ENCODE data around the gene TWNK. TPM values are rescaled to one million over a fixed set of nuclear protein-coding genes. Genes with fewer than 3 reads are reported as not detected.

The TWNK gene
- total and polyA plus RNA-seq, 2 donors (not counting 3 experiments of a cell fraction or from before 2014, with no cell fraction given): 5.6 to 10.9 TPM

- H3K27me3 ChIP-seq (ENCODE audit: control insufficient read depth in 2 of 2, insufficient read depth in 2 of 2, low read length in 2 of 2): peaks cover 17% of the 10 kb centered on the region in 2 experiments
- H4K20me1 ChIP-seq (replicated peaks; ENCODE audit: control insufficient read depth, extremely low read depth, insufficient read depth, low read length): no peaks in the 10 kb centered on the region
- peak overlapping the region; percentile 56 for H2AFZ ChIP-seq (ENCODE audit: low read depth, low read length)
- BruUV-seq (replicated peaks): TSS peak; percentile 67
- TF ChIP-seq POLR2A (IDR thresholded peaks at IDR 0.05; ENCODE audit: low read depth, low read length) (peak; percentile 64), POLR2AphosphoS5 (IDR thresholded peaks at IDR 0.05; ENCODE audit: insufficient read depth, low read depth, low read length) (peak; percentile 51), CTCF (IDR thresholded peaks at IDR 0.05; ENCODE audit: extremely low read depth in 1 of 2, insufficient read depth in 1 of 2, low read depth in 1 of 2, low read length in 2 of 2) (no peak)
- ChIA-PET POLR2A (interaction anchor here (1.1 to 1.7 kb wide), 2 partner anchors 9 to 12 kb away, joined by 3 to 6 read pairs; partner anchors contain the start of genes PDZD7 and SFXN3), CTCF (interaction anchor here (0.8 to 9.9 kb wide), 15 partner anchors 8 to 98 kb away, joined by 3 to 165 read pairs (median 6); partner anchors contain the start of genes KAZALD1, PDZD7 and SFXN3)
- no peaks in the 10 kb centered on the region for H3K9me1 ChIP-seq (replicated peaks; ENCODE audit: control insufficient read depth, extremely low read depth, insufficient read depth, low read length)
- H3K27ac ChIP-seq (ENCODE audit: insufficient read depth, low read depth, low read length): peak overlapping the region; percentile 71
- H3K79me2 ChIP-seq (ENCODE audit: control insufficient read depth, insufficient read depth, low read length): no peaks in the 10 kb centered on the region
- peak overlapping the region; percentile 12 to 50 (median 38) for H3K4me3 ChIP-seq (replicated peaks in 1 of 3; ENCODE audit: insufficient read depth in 1 of 3, low read depth in 1 of 3, low read length in 3 of 3)
- FAIRE-seq (peak; percentile 100), DNase-seq (ENCODE audit: low read depth, low spot score) (peak; percentile 97)
- H3K4me1 ChIP-seq (ENCODE audit: control insufficient read depth, extremely low read depth, insufficient read depth, low read length): peaks cover 11% of the 10 kb centered on the region
- H3K9ac ChIP-seq (replicated peaks; ENCODE audit: extremely low read depth, insufficient read depth, low read length): peak overlapping the region; percentile 74
- peaks cover 3 to 19% of the 10 kb centered on the region in 2 experiments for H3K36me3 ChIP-seq (ENCODE audit: control insufficient read depth in 2 of 2, extremely low read depth in 1 of 2, insufficient read depth in 2 of 2, low read length in 2 of 2)
- H3K9me3 ChIP-seq (replicated peaks; ENCODE audit: control insufficient read depth, insufficient read depth, low read length): no peaks in the 10 kb centered on the region
- dilution Hi-C loops (cut with MboI; ENCODE audit: extremely low pct_ligation_motif_present, low sequenced_read_pairs): no loop called here
- H3K4me2 ChIP-seq (ENCODE audit: insufficient read depth, low read length): peak overlapping the region; percentile 55
- intact Hi-C loops (cut with micrococcal nuclease): loop anchor here (1.0 kb wide), 1 partner anchor 19 kb away; no protein-coding TSS in a partner anchor
Observed at GRCh38 chr10:101042667-101043362, 55.5 kb downstream of the TWNK start.

DNA sequence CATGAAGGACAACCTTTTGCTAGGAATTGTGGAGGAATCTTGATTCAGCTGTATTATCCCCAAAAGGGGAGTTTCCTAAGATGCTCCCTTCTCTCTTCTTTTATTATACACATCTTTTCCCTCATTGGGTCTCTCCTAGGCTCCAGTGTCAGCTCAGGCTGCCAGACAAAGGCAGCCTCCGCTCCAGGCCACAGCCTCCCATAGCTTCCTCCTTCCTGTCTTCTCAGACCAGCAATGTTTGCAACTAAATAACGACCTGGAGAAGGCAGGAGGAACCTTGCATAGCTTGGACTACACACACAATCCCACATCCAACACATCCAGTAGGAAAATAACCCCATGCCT lies 56.0 kb downstream of the TWNK start:
- peaks cover 22% of the 10 kb centered on the region in 2 experiments for H3K27me3 ChIP-seq (ENCODE audit: control insufficient read depth in 2 of 2, insufficient read depth in 2 of 2, low read length in 2 of 2)
- CTCF ChIA-PET: interaction anchor here (0.8 to 9.9 kb wide), 15 partner anchors 9 to 98 kb away, joined by 3 to 165 read pairs (median 6); partner anchors contain the start of genes KAZALD1, PDZD7 and SFXN3
- peak overlapping the region; percentile 12 to 50 (median 38) for H3K4me3 ChIP-seq (replicated peaks in 1 of 3; ENCODE audit: insufficient read depth in 1 of 3, low read depth in 1 of 3, low read length in 3 of 3)
- H2AFZ ChIP-seq (ENCODE audit: low read depth, low read length): peak overlapping the region; percentile 56
- DNase-seq (ENCODE audit: low read depth, low spot score) (no peak), FAIRE-seq (no peak)
- H3K9ac ChIP-seq (replicated peaks; ENCODE audit: extremely low read depth, insufficient read depth, low read length): peak overlapping the region; percentile 74
- H3K79me2 ChIP-seq (ENCODE audit: control insufficient read depth, insufficient read depth, low read length): no peaks in the 10 kb centered on the region
- no peaks in the 10 kb centered on the region for H3K9me3 ChIP-seq (replicated peaks; ENCODE audit: control insufficient read depth, insufficient read depth, low read length)
- peak overlapping the region; percentile 55 for H3K4me2 ChIP-seq (ENCODE audit: insufficient read depth, low read length)
- H3K27ac ChIP-seq (ENCODE audit: insufficient read depth, low read depth, low read length): peak overlapping the region; percentile 71
- H3K36me3 ChIP-seq (ENCODE audit: control insufficient read depth in 2 of 2, extremely low read depth in 1 of 2, insufficient read depth in 2 of 2, low read length in 2 of 2): peaks cover 0 to 14% of the 10 kb centered on the region in 2 experiments
- peaks cover 11% of the 10 kb centered on the region for H3K4me1 ChIP-seq (ENCODE audit: control insufficient read depth, extremely low read depth, insufficient read depth, low read length)
- intact Hi-C loops (cut with micrococcal nuclease): loop anchor here (1.0 kb wide), 1 partner anchor 19 kb away; no protein-coding TSS in a partner anchor
- H4K20me1 ChIP-seq (replicated peaks; ENCODE audit: control insufficient read depth, extremely low read depth, insufficient read depth, low read length): no peaks in the 10 kb centered on the region
- no TSS peak for BruUV-seq (replicated peaks)
- H3K9me1 ChIP-seq (replicated peaks; ENCODE audit: control insufficient read depth, extremely low read depth, insufficient read depth, low read length): no peaks in the 10 kb centered on the region
- dilution Hi-C loops (cut with MboI; ENCODE audit: extremely low pct_ligation_motif_present, low sequenced_read_pairs): no loop called here
- POLR2A ChIA-PET: interaction anchor here (1.1 to 1.7 kb wide), 2 partner anchors 9 to 13 kb away, joined by 3 to 6 read pairs; partner anchors contain the start of genes PDZD7 and SFXN3
- no peak for TF ChIP-seq EZH2 (IDR thresholded peaks at IDR 0.05; ENCODE audit: borderline replicate concordance, low read depth, low read length, severe bottlenecking)
- TF ChIP-seq, protein P1, sequence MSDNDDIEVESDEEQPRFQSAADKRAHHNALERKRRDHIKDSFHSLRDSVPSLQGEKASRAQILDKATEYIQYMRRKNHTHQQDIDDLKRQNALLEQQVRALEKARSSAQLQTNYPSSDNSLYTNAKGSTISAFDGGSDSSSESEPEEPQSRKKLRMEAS (IDR thresholded peaks at IDR 0.05; ENCODE audit: insufficient read depth, insufficient read length): no peak
- TF ChIP-seq MYC (IDR thresholded peaks at IDR 0.05; ENCODE audit: low read depth, low read length): no peak
- no peak for TF ChIP-seq GATA2 (IDR thresholded peaks at IDR 0.05; ENCODE audit: insufficient read depth, insufficient read length, low read depth, low read length)
- no peak for TF ChIP-seq CTCF (IDR thresholded peaks at IDR 0.05; ENCODE audit: extremely low read depth in 1 of 2, insufficient read depth in 1 of 2, low read depth in 1 of 2, low read length in 2 of 2)
- TF ChIP-seq POLR2AphosphoS5 (IDR thresholded peaks at IDR 0.05; ENCODE audit: insufficient read depth, low read depth, low read length): no peak
- TF ChIP-seq FOS (IDR thresholded peaks at IDR 0.05; ENCODE audit: borderline replicate concordance, insufficient read depth, low read length): no peak
- no peak for TF ChIP-seq POLR2A (IDR thresholded peaks at IDR 0.05; ENCODE audit: low read depth, low read length)
- TF ChIP-seq JUN (IDR thresholded peaks at IDR 0.05; ENCODE audit: borderline replicate concordance, insufficient read depth, insufficient read length, low read depth): no peak
